ENCODE results near the gene FGFR2. TPM values are rescaled to one million over a fixed set of nuclear protein-coding genes. Genes with fewer than 3 reads are reported as not detected.

Gene FGFR2
- total and polyA plus RNA-seq, 2 of the 4 experiments (the other 2 are of a cell fraction), result not detected

DNA sequence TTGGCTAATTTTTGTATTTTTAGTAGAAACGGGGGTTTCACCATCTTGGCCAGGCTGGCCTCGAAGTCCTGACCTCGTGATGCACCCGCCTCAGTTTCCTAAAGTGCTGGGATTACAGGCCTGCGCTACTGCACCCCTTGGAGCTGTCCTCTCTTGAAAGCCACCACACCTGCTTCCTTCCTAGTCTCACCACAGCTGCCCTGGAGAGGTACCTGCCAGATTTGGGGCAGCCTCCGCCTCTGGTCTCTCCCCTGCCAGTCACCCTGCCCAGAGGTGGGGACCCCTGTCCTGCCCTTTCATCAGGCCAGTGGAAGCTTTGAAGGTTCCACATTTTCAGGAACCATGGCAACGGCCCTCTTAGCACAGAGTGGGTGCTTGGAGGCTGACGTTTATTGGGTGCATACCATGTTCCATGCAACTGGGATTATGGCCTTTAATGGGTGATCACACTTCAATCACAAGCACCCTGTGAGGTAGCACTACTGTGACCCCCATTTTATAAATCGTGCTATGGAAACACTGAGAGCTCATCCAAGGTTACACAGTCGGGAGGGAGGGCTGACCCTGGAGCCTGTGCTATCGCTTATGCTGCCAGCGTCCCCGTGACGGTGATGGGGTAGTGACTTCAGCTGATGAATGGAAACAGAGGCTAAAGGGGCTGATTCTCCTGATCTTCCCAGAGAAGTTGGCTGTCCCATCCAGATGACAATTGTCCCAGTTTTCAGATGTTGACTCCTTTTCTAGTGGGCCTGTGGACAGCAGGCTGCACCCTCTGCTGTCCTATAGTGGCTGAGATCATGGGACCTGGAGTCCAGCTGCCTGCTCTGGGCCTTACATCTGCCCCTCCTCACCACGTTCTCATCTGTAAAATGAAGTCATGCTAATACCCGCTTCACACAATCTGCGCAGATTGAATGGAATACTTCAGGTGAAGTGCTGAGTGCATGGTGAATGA is 11.5 kb upstream of the FGFR2 start:
- WGBS, 2 experiments (ENCODE audit: extremely low coverage in 2 of 2, insufficient read length in 1 of 2), result 66% methylated on average over 5 of the region's 17 CpGs; no CpG with 5 or more reads in 1 of the 2 experiments

More for the DNA sequence above, 11.5 kb upstream of the FGFR2 start:
- Histone ChIP-seq H3K9me1 (ENCODE audit: insufficient read depth, low read length) (no peaks in the 10 kb centered on the region), H3K36me3 (ENCODE audit: control insufficient read depth, insufficient read depth, low read length) (no peaks in the 10 kb centered on the region), H3K27me3 (ENCODE audit: control insufficient read depth, insufficient read depth, low read length) (no peaks in the 10 kb centered on the region), H2BK120ac (ENCODE audit: low read depth, low read length) (no peak overlapping the region), H3K79me1 (ENCODE audit: low read depth in 1 of 2, low read length in 2 of 2) (no peaks in the 10 kb centered on the region), H3K14ac (replicated peaks; ENCODE audit: low read depth, low read length) (no peak overlapping the region), H3K56ac (ENCODE audit: extremely low read depth, insufficient read depth, low read length) (no peak overlapping the region), H2AK5ac (ENCODE audit: low read depth, low read length) (no peak overlapping the region), H3K27ac (ENCODE audit: insufficient read depth, low read length) (no peak overlapping the region), H3K23ac (ENCODE audit: low read depth, low read length) (no peak overlapping the region), H2AFZ (replicated peaks; ENCODE audit: low read length, poor library complexity) (no peak overlapping the region), H3K4ac (ENCODE audit: low read depth, low read length) (no peak overlapping the region), H3K4me2 (ENCODE audit: low read depth, low read length) (no peak overlapping the region), H3K9ac (ENCODE audit: low read depth, low read length) (no peak overlapping the region), H4K5ac (ENCODE audit: low read depth, low read length) (no peak overlapping the region), H3K18ac (ENCODE audit: low read depth, low read length) (no peak overlapping the region), H4K8ac (ENCODE audit: low read depth in 2 of 2, low read length in 2 of 2) (no peak overlapping the region), H3K4me1 (ENCODE audit: control insufficient read depth, insufficient read depth, low read length) (no peaks in the 10 kb centered on the region), H3K9me3 (ENCODE audit: control insufficient read depth, insufficient read depth, low read length) (peaks cover 12% of the 10 kb centered on the region; the same call in 1 of the 2 replicates), H3K4me3 (ENCODE audit: insufficient read depth, low read depth, low read length) (no peak overlapping the region), H2AK9ac (replicated peaks; ENCODE audit: low read depth, low read length, poor library complexity) (no peak overlapping the region), H4K20me1 (ENCODE audit: insufficient read depth, low read length) (no peaks in the 10 kb centered on the region), H2BK20ac (ENCODE audit: low read depth, low read length) (no peak overlapping the region), H2BK15ac (ENCODE audit: low read depth, low read length) (no peak overlapping the region), H2BK5ac (ENCODE audit: low read depth, low read length, poor library complexity, severe bottlenecking) (no peak overlapping the region), H4K91ac (ENCODE audit: insufficient read depth, low read depth, low read length) (no peak overlapping the region)
- in situ Hi-C loops (cut with MboI; ENCODE audit: low sequenced_read_pairs), result no loop called here
- ChIA-PET POLR2A (ENCODE audit: unreplicated experiment) (no interaction called here), CTCF (no interaction called here)
- BruUV-seq (replicated peaks), result no TSS peak
- DNase-seq (no peak), ATAC-seq (ENCODE audit: low read depth) (no peak)
- intact Hi-C loops (cut with micrococcal nuclease), result loop anchor here (5.0 kb wide), 1 partner anchor 667 kb away; no protein-coding TSS in a partner anchor
- TF ChIP-seq NFE2L2 (IDR thresholded peaks at IDR 0.05; ENCODE audit: low read depth, low read length), result no peak
- TF ChIP-seq POLR2A (IDR thresholded peaks at IDR 0.05; ENCODE audit: low read depth, low read length), result no peak
- TF ChIP-seq, protein P1, sequence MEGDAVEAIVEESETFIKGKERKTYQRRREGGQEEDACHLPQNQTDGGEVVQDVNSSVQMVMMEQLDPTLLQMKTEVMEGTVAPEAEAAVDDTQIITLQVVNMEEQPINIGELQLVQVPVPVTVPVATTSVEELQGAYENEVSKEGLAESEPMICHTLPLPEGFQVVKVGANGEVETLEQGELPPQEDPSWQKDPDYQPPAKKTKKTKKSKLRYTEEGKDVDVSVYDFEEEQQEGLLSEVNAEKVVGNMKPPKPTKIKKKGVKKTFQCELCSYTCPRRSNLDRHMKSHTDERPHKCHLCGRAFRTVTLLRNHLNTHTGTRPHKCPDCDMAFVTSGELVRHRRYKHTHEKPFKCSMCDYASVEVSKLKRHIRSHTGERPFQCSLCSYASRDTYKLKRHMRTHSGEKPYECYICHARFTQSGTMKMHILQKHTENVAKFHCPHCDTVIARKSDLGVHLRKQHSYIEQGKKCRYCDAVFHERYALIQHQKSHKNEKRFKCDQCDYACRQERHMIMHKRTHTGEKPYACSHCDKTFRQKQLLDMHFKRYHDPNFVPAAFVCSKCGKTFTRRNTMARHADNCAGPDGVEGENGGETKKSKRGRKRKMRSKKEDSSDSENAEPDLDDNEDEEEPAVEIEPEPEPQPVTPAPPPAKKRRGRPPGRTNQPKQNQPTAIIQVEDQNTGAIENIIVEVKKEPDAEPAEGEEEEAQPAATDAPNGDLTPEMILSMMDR (conservative IDR thresholded peaks at IDR 0.05; ENCODE audit: low read depth, low read length), result no peak
- TF ChIP-seq RCOR1 (IDR thresholded peaks at IDR 0.05; ENCODE audit: insufficient replicate concordance, low read length), result no peak
- dilution Hi-C loops (cut with HindIII; ENCODE audit: low sequenced_read_pairs, unreplicated experiment), result no loop called here

Data from IMR-90 (cell line).